Stimulated activated CD8-positive, alpha-beta memory T cell treated with anti-CD3 and anti-CD28 coated beads, Interleukin-4, amount 100 ng/mL, for 1 hour (primary cell): ENCODE results near the gene EXOC3L1.

Source experiments
- DNase-seq, 2 donors: peaks; one replicate each; pipeline ENCODE4 v3.0.0-alpha.2; 2020; ENCODE audit warnings: low read depth in 2 of 2, low spot score in 1 of 2

Gene EXOC3L1

GRCh38 chr16:67150047-67150832 lies 39.7 kb downstream of the EXOC3L1 start:
- DNase-seq: no peak

- no peak for DNase-seq
These were observed 40.5 kb downstream of the EXOC3L1 start for GRCh38 chr16:67149276-67150046.

GRCh38 chr16:67148656-67149275 lies 41.2 kb downstream of the EXOC3L1 start:
- DNase-seq: no peak

GRCh38 chr16:67148221-67148620 lies 41.7 kb downstream of the EXOC3L1 start:
- no peak for DNase-seq

GRCh38 chr16:67147437-67148140 lies 42.3 kb downstream of the EXOC3L1 start:
- DNase-seq: no peak

- DNase-seq: no peak
These were observed 43.2 kb downstream of the EXOC3L1 start for GRCh38 chr16:67146523-67147357.

GRCh38 chr16:67145746-67146145 lies 44.2 kb downstream of the EXOC3L1 start:
- DNase-seq: no peak

- no peak for DNase-seq
These were observed 45.0 kb downstream of the EXOC3L1 start for GRCh38 chr16:67144943-67145342.

GRCh38 chr16:67142342-67142741 lies 47.6 kb downstream of the EXOC3L1 start:
- no peak for DNase-seq

- no peak for DNase-seq
These were observed 48.5 kb downstream of the EXOC3L1 start for GRCh38 chr16:67141391-67141790.

GRCh38 chr16:67137605-67138004 lies 52.3 kb downstream of the EXOC3L1 start:
- DNase-seq: no peak
